Measurements from ENCODE around the gene ORC3.

Gene ORC3

DNA sequence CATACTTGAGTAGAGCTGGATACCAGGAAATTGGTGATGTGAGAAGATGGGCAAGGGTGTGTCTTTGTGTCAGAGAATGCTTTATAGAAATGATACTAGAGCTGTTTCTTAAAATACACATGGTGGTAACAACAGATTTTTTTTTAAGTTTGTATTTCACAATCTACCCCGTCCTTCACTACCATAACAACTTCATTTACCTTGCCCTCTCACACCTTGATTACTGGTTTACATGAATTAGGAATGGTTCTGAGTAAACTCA lies 45.5 kb upstream of the ORC3 start:
- H3K4me3 ChIP-seq (ENCODE audit: low read depth, low read length) = no peak overlapping the region
- POLR2A ChIA-PET = interaction anchor here (0.9 kb wide), 1 partner anchor 158 kb away, joined by 4 read pairs; the partner anchor contains the start of gene AKIRIN2
- DNase-seq (ENCODE audit: low read depth, low spot score) = no peak
- TF ChIP-seq, protein P1, sequence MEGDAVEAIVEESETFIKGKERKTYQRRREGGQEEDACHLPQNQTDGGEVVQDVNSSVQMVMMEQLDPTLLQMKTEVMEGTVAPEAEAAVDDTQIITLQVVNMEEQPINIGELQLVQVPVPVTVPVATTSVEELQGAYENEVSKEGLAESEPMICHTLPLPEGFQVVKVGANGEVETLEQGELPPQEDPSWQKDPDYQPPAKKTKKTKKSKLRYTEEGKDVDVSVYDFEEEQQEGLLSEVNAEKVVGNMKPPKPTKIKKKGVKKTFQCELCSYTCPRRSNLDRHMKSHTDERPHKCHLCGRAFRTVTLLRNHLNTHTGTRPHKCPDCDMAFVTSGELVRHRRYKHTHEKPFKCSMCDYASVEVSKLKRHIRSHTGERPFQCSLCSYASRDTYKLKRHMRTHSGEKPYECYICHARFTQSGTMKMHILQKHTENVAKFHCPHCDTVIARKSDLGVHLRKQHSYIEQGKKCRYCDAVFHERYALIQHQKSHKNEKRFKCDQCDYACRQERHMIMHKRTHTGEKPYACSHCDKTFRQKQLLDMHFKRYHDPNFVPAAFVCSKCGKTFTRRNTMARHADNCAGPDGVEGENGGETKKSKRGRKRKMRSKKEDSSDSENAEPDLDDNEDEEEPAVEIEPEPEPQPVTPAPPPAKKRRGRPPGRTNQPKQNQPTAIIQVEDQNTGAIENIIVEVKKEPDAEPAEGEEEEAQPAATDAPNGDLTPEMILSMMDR (IDR thresholded peaks at IDR 0.05; ENCODE audit: insufficient read depth, low read length, missing control alignments) = no peak
- CTCF ChIA-PET = no interaction called here

DNA sequence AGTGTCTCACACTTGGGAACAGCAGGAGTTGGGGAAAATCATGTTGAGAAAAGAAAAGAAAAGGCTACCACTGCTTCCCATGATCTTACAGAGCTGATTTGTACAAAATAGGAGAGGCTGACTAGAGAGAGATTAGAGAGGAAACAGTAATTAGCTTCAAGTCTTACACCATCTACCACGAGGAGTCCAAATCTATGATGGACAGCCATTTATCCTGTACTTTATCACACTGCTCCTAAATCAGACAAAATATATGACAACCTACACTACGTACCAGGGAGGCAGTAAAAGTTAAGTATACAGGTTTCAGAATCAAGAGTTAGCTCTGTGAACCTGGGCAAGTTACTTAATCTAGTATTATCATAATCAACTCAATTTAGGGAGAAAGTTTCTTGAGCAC lies 38.1 kb upstream of the ORC3 start:
- H3K4me3 ChIP-seq (ENCODE audit: low read depth, low read length) = no peak overlapping the region
- CTCF ChIA-PET = no interaction called here
- DNase-seq (ENCODE audit: low read depth, low spot score) = no peak
- TF ChIP-seq, protein P1 (IDR thresholded peaks at IDR 0.05; ENCODE audit: insufficient read depth, low read length, missing control alignments) = no peak
- POLR2A ChIA-PET = no interaction called here

DNA sequence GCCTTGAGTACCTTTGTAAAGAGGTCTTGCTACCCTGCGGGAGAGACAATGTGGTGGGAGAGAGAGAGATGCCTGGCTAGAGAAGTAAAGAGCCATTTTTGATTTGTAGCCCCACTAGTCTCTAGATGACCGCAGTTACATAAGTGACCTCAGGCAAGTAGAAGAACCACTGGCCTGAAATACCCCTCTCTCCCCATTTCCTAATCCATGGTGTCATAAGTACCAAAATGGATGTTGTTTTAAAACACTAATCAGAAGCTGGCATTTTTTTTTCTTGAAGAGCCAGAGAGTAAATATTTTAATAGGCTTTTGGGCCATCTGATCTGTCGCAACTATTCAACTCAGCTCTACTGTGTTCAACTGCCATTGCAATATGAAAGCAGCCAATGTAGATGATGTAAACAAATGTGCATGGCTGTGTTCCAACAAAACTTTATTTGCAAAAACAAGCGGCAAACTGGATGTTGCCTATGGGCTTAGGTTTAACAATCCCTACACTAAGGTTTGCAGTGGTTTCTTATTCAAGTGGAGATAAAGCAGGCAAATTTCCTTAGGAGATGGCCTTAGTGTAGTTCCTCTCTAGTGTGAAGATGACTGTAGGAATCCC lies 36.7 kb upstream of the ORC3 start:
- no peak overlapping the region for H3K4me3 ChIP-seq (ENCODE audit: low read depth, low read length)
- ChIA-PET CTCF (no interaction called here), POLR2A (no interaction called here)
- TF ChIP-seq, protein P1 (IDR thresholded peaks at IDR 0.05; ENCODE audit: insufficient read depth, low read length, missing control alignments) = no peak
- DNase-seq (ENCODE audit: low read depth, low spot score) = no peak

DNA sequence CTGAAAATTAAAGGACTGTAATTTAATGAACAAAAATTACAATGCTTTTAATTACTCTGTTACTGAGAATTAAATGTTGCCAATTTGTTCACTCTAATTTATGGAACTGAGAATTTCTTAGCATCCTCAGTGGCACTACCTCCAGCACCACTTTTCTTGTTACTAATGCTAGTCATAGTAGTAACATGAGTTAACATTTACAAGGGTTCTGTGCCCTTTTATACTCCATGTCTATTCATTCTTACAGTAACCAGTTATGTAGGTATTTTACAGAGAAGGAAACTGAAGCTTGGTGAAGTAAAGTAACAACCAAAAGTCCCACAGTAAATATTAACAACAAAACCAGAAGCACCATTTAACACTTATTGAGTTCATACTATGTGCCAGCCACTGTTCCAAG lies 34.4 kb upstream of the ORC3 start:
- POLR2A ChIA-PET = no interaction called here
- H3K4me3 ChIP-seq (ENCODE audit: low read depth, low read length) = no peak overlapping the region
- TF ChIP-seq, protein P1 (IDR thresholded peaks at IDR 0.05; ENCODE audit: insufficient read depth, low read length, missing control alignments) = no peak
- CTCF ChIA-PET = interaction anchor here (1.4 kb wide), 1 partner anchor 14 kb away, joined by 3 read pairs; no protein-coding TSS in a partner anchor
- DNase-seq (ENCODE audit: low read depth, low spot score) = no peak

DNA sequence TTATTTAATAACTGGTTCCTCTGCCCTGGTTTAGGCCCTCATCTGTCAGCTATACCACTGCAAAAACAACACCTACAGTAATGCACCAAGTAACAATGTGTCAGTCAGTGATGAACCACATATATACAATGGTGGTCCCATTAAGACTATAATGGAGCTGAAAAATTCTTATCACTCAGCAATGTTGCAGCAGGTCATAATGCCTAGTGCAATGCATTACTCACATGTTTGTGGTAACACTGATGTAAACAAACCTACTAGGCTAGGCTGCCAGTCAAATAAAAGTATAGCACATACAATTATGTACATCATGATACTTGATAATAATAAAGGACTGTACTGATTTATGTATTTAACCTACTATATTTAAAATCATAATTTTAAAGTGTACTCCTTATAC lies 31.5 kb upstream of the ORC3 start:
- TF ChIP-seq, protein P1 (IDR thresholded peaks at IDR 0.05; ENCODE audit: insufficient read depth, low read length, missing control alignments) = no peak
- no peak overlapping the region for H3K4me3 ChIP-seq (ENCODE audit: low read depth, low read length)
- POLR2A ChIA-PET = no interaction called here
- CTCF ChIA-PET = interaction anchor here (1.4 kb wide), 1 partner anchor 8 kb away, joined by 5 read pairs; no protein-coding TSS in a partner anchor
- no peak for DNase-seq (ENCODE audit: low read depth, low spot score)

DNA sequence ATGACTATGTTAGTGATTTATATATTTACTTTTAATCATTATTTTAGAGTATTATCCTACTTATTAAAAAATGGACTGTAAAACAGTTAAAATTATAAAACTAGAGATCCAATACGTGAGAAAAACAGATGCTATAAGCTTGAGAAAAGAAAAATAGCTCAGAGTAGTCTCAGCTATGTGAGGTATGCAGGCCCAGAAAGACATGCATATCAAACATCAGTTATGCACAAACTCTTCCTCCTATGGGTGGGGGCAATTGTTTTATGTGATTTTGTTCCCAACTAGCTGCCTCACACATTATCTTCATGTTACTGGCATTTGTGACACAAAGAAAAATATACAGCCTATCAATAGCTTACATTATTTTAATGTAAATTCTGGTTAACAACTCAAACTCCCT lies 28.9 kb upstream of the ORC3 start:
- H3K4me3 ChIP-seq (ENCODE audit: low read depth, low read length) = no peak overlapping the region
- TF ChIP-seq, protein P1 (IDR thresholded peaks at IDR 0.05; ENCODE audit: insufficient read depth, low read length, missing control alignments) = no peak
- ChIA-PET POLR2A (no interaction called here), CTCF (interaction anchor here (0.8 to 1.2 kb wide), 2 partner anchors 39 to 1310 kb away, joined by 4 read pairs; no protein-coding TSS in a partner anchor)
- DNase-seq (ENCODE audit: low read depth, low spot score) = no peak
